ENCODE measurements around the gene MACO1. TPM values are rescaled to one million over a fixed set of nuclear protein-coding genes. Genes with fewer than 3 reads are reported as not detected.
A peak's percentile ranks its signal among the peaks of the same experiment; 100 is the strongest.

Gene MACO1
- total and polyA plus RNA-seq, 10 of the 15 experiments (the other 5 are each of a cell fraction or from before 2014, with no cell fraction given), result 3.2 to 19.8 (median 10.3) TPM

DNA sequence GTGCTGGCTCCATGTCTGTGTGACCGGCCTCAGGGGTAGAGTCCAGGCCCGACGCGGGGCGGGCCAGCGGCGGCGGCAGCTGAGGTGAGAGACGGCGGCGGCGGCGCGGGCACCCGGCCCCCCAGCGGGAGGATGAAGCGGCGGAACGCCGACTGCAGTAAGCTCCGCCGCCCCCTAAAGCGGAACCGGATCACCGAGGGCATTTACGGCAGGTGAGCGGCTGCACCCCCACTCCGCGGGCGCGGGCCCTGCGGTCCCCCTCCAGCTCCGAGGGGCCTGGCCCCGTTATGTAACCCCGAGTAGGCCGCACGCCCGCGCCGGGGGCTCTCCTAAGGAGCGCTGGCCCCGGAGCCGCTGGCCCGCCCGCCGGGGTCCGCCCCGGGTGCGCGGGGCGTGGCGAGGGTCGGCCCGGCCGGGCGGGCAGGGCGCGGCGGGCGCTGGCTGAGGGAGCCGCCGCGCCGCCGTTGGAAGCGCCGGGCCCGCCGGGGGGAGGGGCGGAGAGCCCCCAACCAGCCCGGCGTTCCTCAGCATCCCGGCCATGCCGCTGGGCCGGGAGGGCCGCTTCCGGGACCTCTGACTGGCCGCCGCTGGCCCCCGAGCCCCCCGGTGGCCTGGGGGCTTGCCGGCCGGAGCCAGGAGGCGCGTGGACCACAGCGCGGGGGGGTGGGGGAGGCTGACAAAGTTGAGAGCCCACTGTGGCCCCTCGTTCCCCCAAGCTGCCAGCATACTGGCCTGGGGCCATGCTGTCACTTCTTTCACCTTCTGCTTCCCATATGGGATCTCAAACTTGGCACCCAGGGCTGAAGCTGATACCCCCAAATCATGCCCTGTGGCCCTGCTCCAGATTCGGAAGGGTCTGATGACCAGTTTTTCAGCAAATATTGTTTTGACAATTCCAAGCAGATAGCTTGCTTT lies 527 bp downstream of the MACO1 start (continued):
- TF ChIP-seq, protein P1, sequence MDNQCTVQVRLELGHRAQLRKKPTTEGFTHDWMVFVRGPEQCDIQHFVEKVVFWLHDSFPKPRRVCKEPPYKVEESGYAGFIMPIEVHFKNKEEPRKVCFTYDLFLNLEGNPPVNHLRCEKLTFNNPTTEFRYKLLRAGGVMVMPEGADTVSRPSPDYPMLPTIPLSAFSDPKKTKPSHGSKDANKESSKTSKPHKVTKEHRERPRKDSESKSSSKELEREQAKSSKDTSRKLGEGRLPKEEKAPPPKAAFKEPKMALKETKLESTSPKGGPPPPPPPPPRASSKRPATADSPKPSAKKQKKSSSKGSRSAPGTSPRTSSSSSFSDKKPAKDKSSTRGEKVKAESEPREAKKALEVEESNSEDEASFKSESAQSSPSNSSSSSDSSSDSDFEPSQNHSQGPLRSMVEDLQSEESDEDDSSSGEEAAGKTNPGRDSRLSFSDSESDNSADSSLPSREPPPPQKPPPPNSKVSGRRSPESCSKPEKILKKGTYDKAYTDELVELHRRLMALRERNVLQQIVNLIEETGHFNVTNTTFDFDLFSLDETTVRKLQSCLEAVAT (IDR thresholded peaks at IDR 0.05), result no peak
- TF ChIP-seq LARP7 (IDR thresholded peaks at IDR 0.05) (peak; percentile 73; the same call in 1 of the 2 replicates), SRF (IDR thresholded peaks at IDR 0.05; ENCODE audit: low read depth in 2 of 2, low read length in 2 of 2) (0 out of 4 replicates have a peak, but pooled peaks of 1 of the 2 experiments have one; percentile 8), MYC (IDR thresholded peaks at IDR 0.05; ENCODE audit: insufficient read depth, insufficient read length, insufficient replicate concordance, low read length, severe bottlenecking) (no peak), CREM (IDR thresholded peaks at IDR 0.05; ENCODE audit: low read depth) (no peak), EGR1 (IDR thresholded peaks at IDR 0.05; ENCODE audit: borderline replicate concordance in 1 of 2, low read depth in 2 of 2, low read length in 2 of 2) (no peak), TARDBP (IDR thresholded peaks at IDR 0.05; ENCODE audit: borderline replicate concordance) (no peak), POLR2A (IDR thresholded peaks at IDR 0.05; ENCODE audit: low read depth, low read length) (peak; percentile 58; the same call in 1 of the 2 replicates), PAX5 (IDR thresholded peaks at IDR 0.05; ENCODE audit: borderline replicate concordance, low read depth, low read length) (no peak), ASH2L (IDR thresholded peaks at IDR 0.05; ENCODE audit: borderline replicate concordance, low read depth) (no peak), TCF12 (IDR thresholded peaks at IDR 0.05; ENCODE audit: low read depth, low read length) (no peak), GATAD2B (conservative IDR thresholded peaks at IDR 0.05; ENCODE audit: low read depth) (0 out of 2 replicates have a peak, but pooled peaks have one; percentile 41), NR2C1 (IDR thresholded peaks at IDR 0.05) (0 out of 2 replicates have a peak, but pooled peaks have one; percentile 10)
- TF ChIP-seq, protein P2, sequence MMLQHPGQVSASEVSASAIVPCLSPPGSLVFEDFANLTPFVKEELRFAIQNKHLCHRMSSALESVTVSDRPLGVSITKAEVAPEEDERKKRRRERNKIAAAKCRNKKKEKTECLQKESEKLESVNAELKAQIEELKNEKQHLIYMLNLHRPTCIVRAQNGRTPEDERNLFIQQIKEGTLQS (IDR thresholded peaks at IDR 0.05; ENCODE audit: borderline replicate concordance, extremely low read depth, low read depth, low read length), result no peak
- TF ChIP-seq, protein P3, sequence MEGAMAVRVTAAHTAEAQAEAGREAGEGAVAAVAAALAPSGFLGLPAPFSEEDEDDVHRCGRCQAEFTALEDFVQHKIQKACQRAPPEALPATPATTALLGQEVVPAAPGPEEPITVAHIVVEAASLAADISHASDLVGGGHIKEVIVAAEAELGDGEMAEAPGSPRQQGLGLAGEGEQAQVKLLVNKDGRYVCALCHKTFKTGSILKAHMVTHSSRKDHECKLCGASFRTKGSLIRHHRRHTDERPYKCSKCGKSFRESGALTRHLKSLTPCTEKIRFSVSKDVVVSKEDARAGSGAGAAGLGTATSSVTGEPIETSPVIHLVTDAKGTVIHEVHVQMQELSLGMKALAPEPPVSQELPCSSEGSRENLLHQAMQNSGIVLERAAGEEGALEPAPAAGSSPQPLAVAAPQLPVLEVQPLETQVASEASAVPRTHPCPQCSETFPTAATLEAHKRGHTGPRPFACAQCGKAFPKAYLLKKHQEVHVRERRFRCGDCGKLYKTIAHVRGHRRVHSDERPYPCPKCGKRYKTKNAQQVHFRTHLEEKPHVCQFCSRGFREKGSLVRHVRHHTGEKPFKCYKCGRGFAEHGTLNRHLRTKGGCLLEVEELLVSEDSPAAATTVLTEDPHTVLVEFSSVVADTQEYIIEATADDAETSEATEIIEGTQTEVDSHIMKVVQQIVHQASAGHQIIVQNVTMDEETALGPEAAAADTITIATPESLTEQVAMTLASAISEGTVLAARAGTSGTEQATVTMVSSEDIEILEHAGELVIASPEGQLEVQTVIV (IDR thresholded peaks at IDR 0.05; ENCODE audit: borderline replicate concordance, partially characterized antibody), result peak; percentile 78
- TF ChIP-seq, protein P4, sequence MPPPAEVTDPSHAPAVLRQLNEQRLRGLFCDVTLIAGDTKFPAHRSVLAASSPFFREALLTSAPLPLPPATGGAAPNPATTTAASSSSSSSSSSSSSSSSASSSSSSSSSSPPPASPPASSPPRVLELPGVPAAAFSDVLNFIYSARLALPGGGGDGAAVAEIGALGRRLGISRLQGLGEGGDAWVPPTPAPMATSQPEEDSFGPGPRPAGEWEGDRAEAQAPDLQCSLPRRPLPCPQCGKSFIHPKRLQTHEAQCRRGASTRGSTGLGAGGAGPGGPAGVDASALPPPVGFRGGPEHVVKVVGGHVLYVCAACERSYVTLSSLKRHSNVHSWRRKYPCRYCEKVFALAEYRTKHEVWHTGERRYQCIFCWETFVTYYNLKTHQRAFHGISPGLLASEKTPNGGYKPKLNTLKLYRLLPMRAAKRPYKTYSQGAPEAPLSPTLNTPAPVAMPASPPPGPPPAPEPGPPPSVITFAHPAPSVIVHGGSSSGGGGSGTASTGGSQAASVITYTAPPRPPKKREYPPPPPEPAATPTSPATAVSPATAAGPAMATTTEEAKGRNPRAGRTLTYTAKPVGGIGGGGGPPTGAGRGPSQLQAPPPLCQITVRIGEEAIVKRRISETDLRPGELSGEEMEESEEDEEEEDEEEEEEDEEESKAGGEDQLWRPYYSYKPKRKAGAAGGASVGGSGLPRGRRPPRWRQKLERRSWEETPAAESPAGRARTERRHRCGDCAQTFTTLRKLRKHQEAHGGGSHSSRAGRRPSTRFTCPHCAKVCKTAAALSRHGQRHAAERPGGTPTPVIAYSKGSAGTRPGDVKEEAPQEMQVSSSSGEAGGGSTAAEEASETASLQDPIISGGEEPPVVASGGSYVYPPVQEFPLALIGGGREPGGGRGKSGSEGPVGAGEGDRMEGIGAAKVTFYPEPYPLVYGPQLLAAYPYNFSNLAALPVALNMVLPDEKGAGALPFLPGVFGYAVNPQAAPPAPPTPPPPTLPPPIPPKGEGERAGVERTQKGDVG (CRISPR knock-in tag; IDR thresholded peaks at IDR 0.05), result no peak
